Sigmoid colon (tissue), 7 donors: ENCODE results near the gene KCTD15. TPM values are rescaled to one million over a fixed set of nuclear protein-coding genes. Genes with fewer than 3 reads are reported as not detected.

Experiments used
- DNase-seq: peaks from one replicate; pipeline ENCODE4 v3.0.0-alpha.2; 2019
- H3K27ac ChIP-seq, 4 donors: fragments of 200-600 bp; sonication (generic); one replicate each; pipeline ENCODE4 v1.5.1; 2016 to 2019; ENCODE audit warnings: mild to moderate bottlenecking in 1 of 4
- H3K27me3 ChIP-seq, 3 donors: fragments of 200-600 bp; sonication (generic); one replicate each; pipeline ENCODE4 v1.5.1; 2019; ENCODE audit warnings: mild to moderate bottlenecking in 1 of 3
- H3K36me3 ChIP-seq, 4 donors: fragments of 200-600 bp; sonication (generic); one replicate each; pipeline ENCODE4 v1.5.1; 2016 to 2019
- H3K4me1 ChIP-seq, 4 donors: fragments of 200-600 bp; sonication (generic); one replicate each; pipeline ENCODE4 v1.5.1; 2017 to 2019
- H3K4me3 ChIP-seq, 4 donors: fragments of 200-600 bp; sonication (generic); one replicate each; pipeline ENCODE4 v1.5.1; 2017 to 2019; ENCODE audit warnings: mild to moderate bottlenecking in 2 of 4, moderate library complexity in 1 of 4
- H3K9me3 ChIP-seq, 4 donors: fragments of 200-600 bp in 3 of 4; sonication (generic) in 3 of 4; one replicate each; pipeline versions ENCODE4 v1.5.1 to v1.6.1; 2013 to 2019
- EP300 ChIP-seq, 4 donors: sonication (generic); formaldehyde crosslinking; IDR thresholded peaks; one replicate each; pipeline ENCODE4 v1.6.1; 2017; ENCODE audit warnings: antibody characterized with exemption in 4 of 4
- POLR2A ChIP-seq, 2 donors: fragments of 450-650 bp; IDR thresholded peaks; one replicate each; pipeline ENCODE4 v1.6.1; 2016; ENCODE audit warnings: antibody characterized with exemption in 2 of 2, mild to moderate bottlenecking in 2 of 2, moderate library complexity in 2 of 2
- POLR2AphosphoS5 ChIP-seq, 4 donors: sonication (generic); formaldehyde crosslinking; IDR thresholded peaks; one replicate each; pipeline ENCODE4 v1.6.1; 2017; ENCODE audit warnings: antibody characterized with exemption in 4 of 4
- WGBS, 2 donors: extraction: QIAGEN DNeasy Blood & Tissue Kit; methylation state at CpG; one replicate each; pipeline ENCODE4 v1.1.7; 2013; 5-methylcytosine and 5-hydroxymethylcytosine counted together
- intact Hi-C: fragments of 100-400 bp; cut with DNase I; formaldehyde crosslinking; loops from one replicate; pipeline ENCODE4 v1.15.1; 2023
- polyA plus RNA-seq, 3 donors: library from polyadenylated mRNA; stranded (reverse); fragments of 200-250 nt; gene quantifications; one replicate each; pipeline ENCODE4 v1.2.3, GENCODE V29; 2013
- total RNA-seq, 4 donors: library from RNA; depleted of rRNA; stranded (reverse); fragments of >200 nt; gene quantifications; one replicate each; pipeline ENCODE4 v1.1.0, GENCODE V29; 2016
- TF ChIP-seq, protein P1 (sequence below), 4 experiments: fragments of 450-650 bp in 3 of 4; fragments of 200-600 bp in 1 of 4; IDR thresholded peaks; one replicate each; pipeline ENCODE4 v1.5.1; 2016 to 2019; ENCODE audit warnings: antibody characterized with exemption in 4 of 4, mild to moderate bottlenecking in 3 of 4, moderate library complexity in 2 of 4
- donor health status: healthy with polysubstance abuse.
- donor health status: Bipolar disorder and iron deficiency.
- donor health status: healthy.

The KCTD15 gene
- total and polyA plus RNA-seq, 7 donors, result 3.0 to 132 (median 52.8) TPM

DNA sequence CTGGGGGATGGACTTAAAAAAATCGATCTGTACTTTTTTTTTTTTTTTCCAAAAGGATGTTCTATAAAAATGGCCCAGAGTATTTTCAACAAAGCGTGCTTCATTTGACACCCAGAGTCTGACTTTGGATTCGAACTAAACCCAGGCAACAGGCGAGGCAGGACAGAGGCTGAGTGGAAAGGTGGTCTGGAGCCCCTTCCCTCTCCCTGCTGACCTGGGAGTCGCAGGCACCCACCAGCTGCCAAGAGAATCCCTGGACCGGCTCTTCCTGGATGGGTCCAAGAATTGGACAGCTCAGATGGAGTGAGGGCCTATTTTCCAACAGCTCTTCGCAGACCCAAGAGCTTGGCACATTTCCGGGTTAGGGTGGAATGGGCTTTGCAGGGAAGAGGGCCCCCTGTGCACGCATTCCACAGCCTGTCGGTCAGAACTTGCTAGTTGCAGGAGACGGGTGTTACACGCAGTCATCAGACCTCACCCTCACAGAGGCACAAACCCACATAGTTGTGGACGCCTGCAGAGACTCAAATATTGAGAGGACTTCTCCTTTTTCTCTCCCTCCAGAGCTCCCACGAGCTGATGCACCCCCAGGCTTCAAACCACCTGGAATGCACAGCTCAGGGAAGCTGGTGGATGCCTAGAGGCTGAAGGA lies 15.2 kb downstream of the KCTD15 start:
- intact Hi-C loops, result no loop called here
- H3K27me3 ChIP-seq, result no peaks in the 10 kb centered on the region
- peaks cover 10 to 75% (median 36%) of the 10 kb centered on the region in 4 donors for H3K36me3 ChIP-seq
- DNase-seq, result peak; percentile 29
- H3K27ac ChIP-seq, result no peak overlapping the region
- 78 to 86% methylated on average over 14 of the region's 14 CpGs for WGBS, 2 donors
- no peaks in the 10 kb centered on the region for H3K9me3 ChIP-seq
- H3K4me1 ChIP-seq, result no peaks in the 10 kb centered on the region
- H3K4me3 ChIP-seq, result no peak overlapping the region
- TF ChIP-seq POLR2A (IDR thresholded peaks at IDR 0.05), result no peak
- TF ChIP-seq, protein P1, sequence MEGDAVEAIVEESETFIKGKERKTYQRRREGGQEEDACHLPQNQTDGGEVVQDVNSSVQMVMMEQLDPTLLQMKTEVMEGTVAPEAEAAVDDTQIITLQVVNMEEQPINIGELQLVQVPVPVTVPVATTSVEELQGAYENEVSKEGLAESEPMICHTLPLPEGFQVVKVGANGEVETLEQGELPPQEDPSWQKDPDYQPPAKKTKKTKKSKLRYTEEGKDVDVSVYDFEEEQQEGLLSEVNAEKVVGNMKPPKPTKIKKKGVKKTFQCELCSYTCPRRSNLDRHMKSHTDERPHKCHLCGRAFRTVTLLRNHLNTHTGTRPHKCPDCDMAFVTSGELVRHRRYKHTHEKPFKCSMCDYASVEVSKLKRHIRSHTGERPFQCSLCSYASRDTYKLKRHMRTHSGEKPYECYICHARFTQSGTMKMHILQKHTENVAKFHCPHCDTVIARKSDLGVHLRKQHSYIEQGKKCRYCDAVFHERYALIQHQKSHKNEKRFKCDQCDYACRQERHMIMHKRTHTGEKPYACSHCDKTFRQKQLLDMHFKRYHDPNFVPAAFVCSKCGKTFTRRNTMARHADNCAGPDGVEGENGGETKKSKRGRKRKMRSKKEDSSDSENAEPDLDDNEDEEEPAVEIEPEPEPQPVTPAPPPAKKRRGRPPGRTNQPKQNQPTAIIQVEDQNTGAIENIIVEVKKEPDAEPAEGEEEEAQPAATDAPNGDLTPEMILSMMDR (IDR thresholded peaks at IDR 0.05), result no peak
- no peak for TF ChIP-seq EP300 (IDR thresholded peaks at IDR 0.05)
- no peak for TF ChIP-seq POLR2AphosphoS5 (IDR thresholded peaks at IDR 0.05)

DNA sequence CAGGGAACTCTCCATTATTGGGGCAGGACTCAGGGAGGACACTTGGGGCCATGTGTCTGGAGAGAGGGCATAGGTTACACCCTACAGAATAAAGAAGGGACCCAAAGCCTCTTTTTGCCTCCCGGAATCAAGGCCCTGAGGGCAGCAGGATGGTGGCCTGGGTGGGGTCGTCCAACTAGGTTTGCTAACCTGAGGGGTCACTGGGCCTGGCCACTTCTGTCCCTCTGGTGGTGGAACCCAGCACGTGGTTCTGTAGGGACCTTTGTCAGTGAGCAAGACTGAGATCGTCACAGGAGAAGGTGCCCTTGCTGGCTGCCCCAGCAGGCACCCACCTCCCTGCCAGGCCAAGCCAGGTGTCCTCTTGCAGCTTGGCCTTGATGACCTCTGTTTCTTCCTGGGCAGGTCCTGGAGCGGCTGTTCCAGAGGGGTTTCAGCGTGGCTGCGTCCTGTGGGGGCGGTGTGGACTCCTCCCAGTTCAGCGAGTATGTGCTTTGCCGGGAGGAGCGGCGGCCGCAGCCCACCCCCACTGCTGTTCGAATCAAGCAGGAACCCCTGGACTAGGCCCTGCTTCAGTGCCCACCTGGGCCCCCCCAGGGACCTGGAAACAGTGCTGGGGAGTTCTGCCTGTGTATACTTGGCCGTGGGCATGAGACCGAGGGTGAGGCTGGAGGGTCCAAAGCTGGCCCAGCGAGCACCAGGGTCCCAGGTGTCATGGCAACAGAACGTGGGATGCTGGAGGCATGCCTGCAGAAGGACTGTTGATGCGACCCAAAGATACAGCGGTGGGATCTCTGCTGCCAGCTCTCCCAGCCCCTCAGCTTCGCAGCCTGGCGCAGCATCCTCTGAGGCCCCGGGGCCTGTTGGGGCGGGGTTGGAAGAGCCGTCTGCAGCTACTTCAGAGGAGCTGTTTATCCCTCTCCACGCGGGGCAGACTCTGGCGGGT lies 16.0 kb downstream of the KCTD15 start:
- H3K36me3 ChIP-seq, result peaks cover 4 to 67% (median 32%) of the 10 kb centered on the region in 4 donors
- H3K4me1 ChIP-seq, result no peaks in the 10 kb centered on the region
- DNase-seq, result peak; percentile 40
- no peak overlapping the region for H3K4me3 ChIP-seq
- no peak overlapping the region for H3K27ac ChIP-seq
- intact Hi-C loops, result no loop called here
- no peak for TF ChIP-seq POLR2A (IDR thresholded peaks at IDR 0.05)
- TF ChIP-seq, protein P1 (IDR thresholded peaks at IDR 0.05), result no peak
- no peak for TF ChIP-seq EP300 (IDR thresholded peaks at IDR 0.05)
- TF ChIP-seq POLR2AphosphoS5 (IDR thresholded peaks at IDR 0.05), result no peak
- no peaks in the 10 kb centered on the region for H3K9me3 ChIP-seq
- 89 to 91% methylated on average over 28 of the region's 28 CpGs for WGBS, 2 donors
- no peaks in the 10 kb centered on the region for H3K27me3 ChIP-seq

DNA sequence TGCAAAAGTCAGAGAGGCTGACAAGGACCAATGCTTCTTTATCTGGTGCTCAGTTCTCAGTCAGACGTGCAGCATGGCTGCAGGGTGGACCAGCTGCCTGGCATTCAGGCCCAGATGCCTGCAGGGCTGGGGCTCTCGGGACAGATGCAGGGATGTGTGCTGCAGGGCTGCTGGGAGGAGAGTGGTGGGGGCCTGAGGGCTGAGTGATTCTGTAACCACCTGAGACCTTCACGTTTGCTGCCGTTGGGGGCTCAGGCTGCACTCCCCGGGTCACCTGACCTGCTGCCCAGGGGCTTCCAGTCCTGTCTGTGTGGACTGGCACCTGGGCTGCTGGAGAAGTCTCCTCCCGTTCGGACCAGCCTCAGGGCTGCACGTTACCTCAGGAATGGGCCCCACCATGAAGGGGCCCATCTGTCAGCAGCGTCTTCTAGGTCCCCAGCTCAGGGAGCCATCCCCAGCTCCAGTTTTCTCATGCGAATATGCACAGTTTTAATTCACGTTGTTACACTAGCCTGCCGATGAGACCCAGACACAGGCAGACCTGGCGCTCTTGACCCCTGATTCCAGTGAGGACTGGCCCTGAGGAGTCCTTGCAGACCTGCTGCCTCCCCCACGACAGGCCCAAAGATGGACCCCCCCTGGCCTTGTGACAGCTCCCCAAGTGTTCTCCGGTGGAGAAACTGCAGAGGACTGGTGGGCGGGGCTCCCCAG lies 16.9 kb downstream of the KCTD15 start:
- Histone ChIP-seq H3K9me3 (no peaks in the 10 kb centered on the region), H3K36me3 (peaks cover 4 to 58% (median 29%) of the 10 kb centered on the region in 4 donors), H3K27ac (no peak overlapping the region), H3K27me3 (no peaks in the 10 kb centered on the region), H3K4me3 (no peak overlapping the region), H3K4me1 (no peaks in the 10 kb centered on the region)
- no peak for TF ChIP-seq POLR2A (IDR thresholded peaks at IDR 0.05)
- TF ChIP-seq POLR2AphosphoS5 (IDR thresholded peaks at IDR 0.05), result no peak
- TF ChIP-seq EP300 (IDR thresholded peaks at IDR 0.05), result no peak
- TF ChIP-seq, protein P1 (IDR thresholded peaks at IDR 0.05), result no peak
- 83 to 84% methylated on average over 16 of the region's 16 CpGs for WGBS, 2 donors
- peak; percentile 49 for DNase-seq
- intact Hi-C loops, result no loop called here

DNA sequence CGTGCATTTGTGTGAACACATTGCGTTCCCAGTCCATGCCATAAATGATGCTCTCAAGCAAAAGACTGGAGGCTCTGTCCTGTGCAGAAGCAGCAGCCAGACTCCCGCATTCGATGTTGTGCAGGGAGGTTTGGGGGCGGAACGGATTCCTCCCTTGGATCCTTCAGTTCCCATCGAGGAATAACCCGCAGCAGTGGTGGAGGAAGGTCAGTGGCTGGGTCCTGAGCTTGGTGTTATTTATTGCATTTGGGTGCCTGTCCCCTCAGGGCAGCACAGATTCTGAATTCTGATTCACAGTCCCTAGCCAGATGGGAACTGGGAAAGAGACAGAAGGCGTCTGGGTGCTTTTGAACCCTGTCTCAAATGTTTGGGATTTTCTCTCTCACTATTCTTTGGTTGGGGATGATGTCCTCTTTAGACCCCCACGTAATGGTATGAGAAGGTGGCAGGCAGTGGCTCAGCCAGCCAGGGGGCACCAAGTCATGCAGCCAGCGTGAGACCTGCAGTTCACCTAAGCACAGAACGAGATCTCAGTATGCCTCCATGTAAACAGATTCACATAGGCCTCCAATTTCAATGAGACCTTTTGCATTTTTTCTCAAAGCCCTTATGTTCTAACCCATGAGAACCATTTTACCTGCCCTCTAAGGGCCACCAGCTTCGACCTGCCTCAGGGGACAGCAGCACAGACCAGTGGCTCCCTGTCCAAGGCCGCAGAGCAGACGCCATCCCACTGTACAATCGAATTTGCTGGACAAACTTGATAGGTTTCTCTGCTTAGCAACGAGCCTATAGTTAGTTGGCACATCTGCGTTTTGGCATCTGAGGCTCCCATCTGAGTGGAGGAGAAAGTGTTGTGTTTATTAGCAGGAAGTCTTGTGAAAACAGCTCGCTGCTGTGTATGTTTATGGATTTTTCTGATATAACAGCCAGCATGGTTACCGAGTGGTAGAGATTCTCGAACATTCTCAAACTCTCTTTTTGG lies 17.8 kb downstream of the KCTD15 start:
- Histone ChIP-seq H3K4me1 (peaks cover 0 to 3% (median 2%) of the 10 kb centered on the region in 4 donors), H3K9me3 (no peaks in the 10 kb centered on the region), H3K4me3 (no peak overlapping the region), H3K27ac (no peak overlapping the region), H3K36me3 (peaks cover 4 to 49% (median 26%) of the 10 kb centered on the region in 4 donors), H3K27me3 (no peaks in the 10 kb centered on the region)
- intact Hi-C loops, result no loop called here
- TF ChIP-seq EP300 (IDR thresholded peaks at IDR 0.05), result no peak
- TF ChIP-seq, protein P1 (IDR thresholded peaks at IDR 0.05), result no peak
- TF ChIP-seq POLR2AphosphoS5 (IDR thresholded peaks at IDR 0.05), result no peak
- no peak for TF ChIP-seq POLR2A (IDR thresholded peaks at IDR 0.05)
- WGBS, 2 donors, result 80 to 83% methylated on average over 21 of the region's 21 CpGs
- DNase-seq, result peak; percentile 36
